HepG2 (cell line): ENCODE results near the gene LIPC. TPM values are rescaled to one million over a fixed set of nuclear protein-coding genes. Genes with fewer than 3 reads are reported as not detected.

ENCODE experiments used
- ATAC-seq: fragments of 200-7000 bp; cut with Tn5 transposase; 3 replicates; pipeline ENCODE4 v1.9.1; 2020; ENCODE audit warnings: mild to moderate bottlenecking, moderate library complexity
- BruUV-seq: library from RNA; stranded (reverse); fragments of 400-500 nt; replicated peaks from 2 replicates; lab custom pipeline; 2021; lab: Mats Ljungman, UMichigan
- CTCF ChIA-PET: fragments of 300-600 bp; formaldehyde crosslinking; extraction: SDS; loops from one replicate; lab custom pipeline; 2021; ENCODE audit warnings: low total read pairs, inconsistent platforms, low intra/inter-chr PET ratio; lab: Yijun Ruan, JAX
- POLR2A ChIA-PET: fragments of 350-600 bp; sonication (Branson Sonifier 250); formaldehyde crosslinking; loops from one replicate; lab custom pipeline; 2020; ENCODE audit warnings: antibody characterized with exemption, inconsistent platforms; lab: Yijun Ruan, JAX
- DNase-seq: peaks from one replicate; pipeline ENCODE4 v3.0.0-alpha.2; 2015; ENCODE audit warnings: low spot score
- FAIRE-seq: peaks from 3 replicates; lab custom pipeline; 2011; peaks lifted over from hg19 to GRCh38; lab: Jason Lieb, UNC
- H2AFZ ChIP-seq: one replicate; pipeline ENCODE4 v1.6.1; 2011; ENCODE audit warnings: low read length, inconsistent platforms
- H3K27ac ChIP-seq: fragments of 300-600 bp; 3 replicates; pipeline ENCODE4 v1.8.0; 2011; ENCODE audit warnings: mixed run types, mild to moderate bottlenecking, mixed read lengths, low read length, inconsistent platforms; ENCODE audit not compliant: insufficient read depth; ENCODE audit errors: extremely low read length
- H3K27me3 ChIP-seq, 2 experiments: fragments of 200-600 bp in 1 of 2; 2 replicates in 1 of 2; 3 replicates in 1 of 2; pipeline versions ENCODE4 v1.6.0 to v1.8.0; 2011; ENCODE audit warnings: low read length in 2 of 2, mild to moderate bottlenecking in 2 of 2, moderate library complexity in 2 of 2, inconsistent platforms in 1 of 2; ENCODE audit not compliant: insufficient read depth in 2 of 2, control insufficient read depth in 1 of 2
- H3K36me3 ChIP-seq, 2 experiments: fragments of 200-600 bp in 1 of 2; replicated peaks in 1 of 2; 2 replicates in 1 of 2; 3 replicates in 1 of 2; pipeline versions ENCODE4 v1.5.1 to v1.8.0; 2011; ENCODE audit warnings: low read length in 2 of 2, inconsistent platforms in 1 of 2; ENCODE audit not compliant: insufficient read depth in 2 of 2, control insufficient read depth in 1 of 2
- H3K4me1 ChIP-seq: 2 replicates; pipeline ENCODE4 v1.5.1; 2012; ENCODE audit warnings: low read length, inconsistent platforms; ENCODE audit not compliant: insufficient read depth
- H3K4me2 ChIP-seq: 2 replicates; pipeline ENCODE4 v1.6.0; 2011; ENCODE audit warnings: low read depth, low read length, inconsistent platforms
- H3K4me3 ChIP-seq, 3 experiments: fragments of 200-600 bp in 1 of 3; sonication (generic), shearing (Covaris generic) in 1 of 3; replicated peaks in 1 of 3; 2 replicates each; pipeline ENCODE4 v1.5.1; 2011 to 2016; ENCODE audit warnings: low read length in 3 of 3, inconsistent platforms in 2 of 3, low read depth in 2 of 3, mild to moderate bottlenecking in 2 of 3, control low read depth in 1 of 3, mixed read lengths in 1 of 3; ENCODE audit not compliant: insufficient read depth in 1 of 3
- H3K79me2 ChIP-seq: one replicate; pipeline ENCODE4 v1.6.1; 2011; ENCODE audit warnings: low read length, inconsistent platforms; ENCODE audit not compliant: insufficient read depth
- H3K9ac ChIP-seq: 2 replicates; pipeline ENCODE4 v1.6.0; 2011; ENCODE audit warnings: mild to moderate bottlenecking, low read depth, low read length, inconsistent platforms; ENCODE audit not compliant: insufficient read depth
- H3K9me3 ChIP-seq: 2 replicates; pipeline ENCODE4 v1.5.1; 2012; ENCODE audit warnings: mild to moderate bottlenecking, low read length
- H4K20me1 ChIP-seq: 2 replicates; pipeline ENCODE4 v1.6.0; 2011; ENCODE audit warnings: inconsistent platforms, mild to moderate bottlenecking, low read length, moderate library complexity; ENCODE audit not compliant: insufficient read depth
- AHR ChIP-seq: IDR thresholded peaks from 2 replicates; pipeline ENCODE4 v1.6.1; 2018; ENCODE audit warnings: missing genetic modification reagents, missing compliant biosample characterization
- HNF4A ChIP-seq: sonication (generic); formaldehyde crosslinking; IDR thresholded peaks from 2 replicates; pipeline ENCODE4 v1.4.0; 2020; ENCODE audit warnings: missing genetic modification reagents
- HNF4G ChIP-seq, 2 experiments: sonication (generic) in 1 of 2; formaldehyde crosslinking in 1 of 2; IDR thresholded peaks; 2 replicates each; pipeline versions ENCODE4 v1.4.0 to v1.6.1; 2011 to 2020; ENCODE audit warnings: borderline replicate concordance in 2 of 2, low read depth in 2 of 2, mild to moderate bottlenecking in 2 of 2, low read length in 1 of 2, missing genetic modification reagents in 1 of 2, moderate library complexity in 1 of 2
- KIAA2018 ChIP-seq: sonication (generic); formaldehyde crosslinking; IDR thresholded peaks from 2 replicates; pipeline ENCODE4 v1.5.0; 2020; ENCODE audit warnings: mild to moderate bottlenecking, missing genetic modification reagents, borderline replicate concordance
- KLF16 ChIP-seq, 2 experiments: sonication (generic) in 1 of 2; formaldehyde crosslinking in 1 of 2; IDR thresholded peaks; 2 replicates each; pipeline versions ENCODE4 v1.6.1 to v1.8.0; 2016 to 2023; ENCODE audit warnings: missing genetic modification reagents in 2 of 2, missing compliant biosample characterization in 1 of 2
- LBX2 ChIP-seq: sonication (generic); formaldehyde crosslinking; IDR thresholded peaks from 2 replicates; pipeline ENCODE4 v1.5.0; 2020; ENCODE audit warnings: missing genetic modification reagents, mild to moderate bottlenecking, borderline replicate concordance
- MYC ChIP-seq: sonication (generic); formaldehyde crosslinking; IDR thresholded peaks from 2 replicates; pipeline ENCODE4 v1.9.0; 2021; ENCODE audit warnings: missing genetic modification reagents, borderline replicate concordance
- NR2F2 ChIP-seq: IDR thresholded peaks from 2 replicates; pipeline ENCODE4 v1.6.1; 2012; ENCODE audit warnings: low read depth, inconsistent platforms, borderline replicate concordance
- SPEN ChIP-seq: sonication (generic); formaldehyde crosslinking; IDR thresholded peaks from 2 replicates; pipeline ENCODE4 v1.5.1; 2020; ENCODE audit warnings: low read depth, mild to moderate bottlenecking, missing genetic modification reagents
- ZNF274 ChIP-seq: sonication (generic); formaldehyde crosslinking; IDR thresholded peaks from 2 replicates; pipeline ENCODE4 v1.5.1; 2020; ENCODE audit warnings: mild to moderate bottlenecking, missing genetic modification reagents
- ZNF766 ChIP-seq: sonication (generic); formaldehyde crosslinking; IDR thresholded peaks from 2 replicates; pipeline ENCODE4 v1.5.0; 2020; ENCODE audit warnings: missing genetic modification reagents, borderline replicate concordance
- ZNF768 ChIP-seq: sonication (generic); formaldehyde crosslinking; IDR thresholded peaks from 2 replicates; pipeline ENCODE4 v1.4.0; 2020; ENCODE audit warnings: missing genetic modification reagents
- WGBS: methylation state at CpG from one replicate; pipeline ENCODE4 v1.1.6; 2017; ENCODE audit warnings: low lambda C conversion rate; 5-methylcytosine and 5-hydroxymethylcytosine counted together
- in situ Hi-C: cut with HindIII; loops from 2 replicates; pipeline ENCODE4 v1.10.0; 2017; ENCODE audit warnings: low pct_unique_long_range_greater_than_20kb; ENCODE audit not compliant: extremely low pct_ligation_motif_present
- intact Hi-C: fragments of 100-400 bp; cut with micrococcal nuclease; formaldehyde crosslinking; loops from one replicate; pipeline ENCODE4 v1.10.0; 2022; ENCODE audit not compliant: unreplicated experiment
- polyA plus RNA-seq, 8 experiments: library from polyadenylated mRNA; depleted of rRNA in 3 of 8; stranded (reverse) in 7 of 8; unstranded in 1 of 8; fragments of >200 nt; fragmentation: Illumina TruSeq in 4 of 8; extraction: Trizol in 4 of 8; gene quantifications; 2 replicates each; pipeline versions ENCODE4 v1.2.1 to v1.2.3, GENCODE V29; 2011 to 2016; ENCODE audit warnings: low read depth in 4 of 8, missing spikeins in 1 of 8, mixed read lengths in 1 of 8; ENCODE audit not compliant: insufficient read depth in 1 of 8
- total RNA-seq, 5 experiments: library from RNA; depleted of rRNA; stranded (reverse); fragments of >200 nt; fragmentation: Illumina TruSeq; extraction: Trizol; gene quantifications; 2 replicates each; pipeline ENCODE4 v1.2.3, GENCODE V29; 2016; ENCODE audit warnings: low read depth in 1 of 5

Gene LIPC
- total and polyA plus RNA-seq, 2 of the 13 experiments (the other 11 are each of a cell fraction or from before 2014, with no cell fraction given): 26.0 to 38.0 TPM

GRCh38 chr15:58404722-58405121 lies 27.1 kb upstream of the LIPC start (continued):
- TF ChIP-seq ZNF274 (CRISPR knock-in tag): no peak
- no peak for TF ChIP-seq HNF4G (IDR thresholded peaks at IDR 0.05; ENCODE audit: borderline replicate concordance, low read depth, low read length)
- TF ChIP-seq HNF4G (CRISPR knock-in tag; IDR thresholded peaks at IDR 0.05; ENCODE audit: borderline replicate concordance, low read depth): no peak
- no peak for TF ChIP-seq HNF4A
- no peak for TF ChIP-seq NR2F2
- no peak for TF ChIP-seq ZNF766 (CRISPR knock-in tag)

GRCh38 chr15:58405865-58406264 lies 25.9 kb upstream of the LIPC start:
- H3K27ac ChIP-seq: no peak overlapping the region
- H3K36me3 ChIP-seq: no peaks in the 10 kb centered on the region
- no peak overlapping the region for H2AFZ ChIP-seq
- H3K4me1 ChIP-seq: 0 out of 2 replicates have a peak, but pooled peaks cover 8% of the 10 kb centered on the region
- H4K20me1 ChIP-seq: no peaks in the 10 kb centered on the region
- FAIRE-seq: no peak
- POLR2A ChIA-PET: no interaction called here
- intact Hi-C loops (no loop called here), in situ Hi-C loops (no loop called here)
- BruUV-seq: no TSS peak
- no peak for ATAC-seq
- H3K4me3 ChIP-seq: no peak overlapping the region
- CTCF ChIA-PET: no interaction called here
- DNase-seq: no peak
- no peak overlapping the region for H3K4me2 ChIP-seq
- WGBS: 44% methylated on average over 3 of the region's 3 CpGs
- no peaks in the 10 kb centered on the region for H3K9me3 ChIP-seq
- H3K9ac ChIP-seq: no peak overlapping the region
- H3K27me3 ChIP-seq: no peaks in the 10 kb centered on the region
- no peaks in the 10 kb centered on the region for H3K79me2 ChIP-seq
- TF ChIP-seq LBX2 (no peak), KIAA2018 (CRISPR knock-in tag) (no peak), KLF16 (CRISPR knock-in tag; IDR thresholded peaks at IDR 0.05) (no peak), MYC (CRISPR knock-in tag) (no peak), ZNF768 (CRISPR knock-in tag) (no peak), AHR (CRISPR knock-in tag) (no peak), SPEN (no peak)
